HepG2 (cell line): ENCODE results near the gene SLC19A3.

Experiments
- ATRX ChIP-seq: sonication (generic); formaldehyde crosslinking; IDR thresholded peaks from 2 replicates; pipeline ENCODE4 v1.4.0; 2020; ENCODE audit warnings: missing genetic modification reagents, borderline replicate concordance
- CBX5 ChIP-seq: sonication (generic); formaldehyde crosslinking; IDR thresholded peaks from 2 replicates; pipeline ENCODE4 v1.4.0; 2020; ENCODE audit warnings: missing genetic modification reagents, borderline replicate concordance
- ZNF253 ChIP-seq: sonication (generic); formaldehyde crosslinking; IDR thresholded peaks from 2 replicates; pipeline ENCODE4 v1.8.0; 2022; ENCODE audit warnings: mild to moderate bottlenecking, missing genetic modification reagents, borderline replicate concordance
- TF ChIP-seq, protein P1 (sequence below): sonication (generic); formaldehyde crosslinking; IDR thresholded peaks from 2 replicates; pipeline ENCODE4 v1.4.0; 2020; ENCODE audit warnings: missing genetic modification reagents

DNA sequence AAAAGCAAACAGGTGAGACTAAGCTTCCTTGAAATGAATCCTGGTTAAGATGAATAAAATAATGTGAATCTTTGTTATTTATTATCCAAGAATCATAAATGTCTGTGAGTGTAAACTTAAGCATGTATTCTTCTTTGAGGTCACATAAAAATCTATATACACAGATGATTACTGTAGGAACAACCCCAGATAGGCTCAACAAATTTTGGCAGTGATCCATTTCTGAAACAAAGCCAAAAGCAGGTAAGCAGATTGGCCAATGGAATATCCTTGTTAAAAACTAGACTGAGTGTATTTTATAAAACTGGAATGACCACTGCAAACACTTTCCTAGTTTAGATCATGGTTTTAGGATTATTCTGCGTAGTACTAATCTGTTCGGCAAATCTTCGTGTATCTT lies 39.9 kb downstream of the SLC19A3 start:
- TF ChIP-seq, protein P1, sequence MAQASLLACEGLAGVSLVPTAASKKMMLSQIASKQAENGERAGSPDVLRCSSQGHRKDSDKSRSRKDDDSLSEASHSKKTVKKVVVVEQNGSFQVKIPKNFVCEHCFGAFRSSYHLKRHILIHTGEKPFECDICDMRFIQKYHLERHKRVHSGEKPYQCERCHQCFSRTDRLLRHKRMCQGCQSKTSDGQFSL (CRISPR knock-in tag), result no peak
- TF ChIP-seq CBX5 (CRISPR knock-in tag), result no peak
- no peak for TF ChIP-seq ZNF253 (CRISPR knock-in tag)
- TF ChIP-seq ATRX (CRISPR knock-in tag), result no peak
